Measurements from ENCODE around the gene ZNF70.

- TF ChIP-seq, protein P1, sequence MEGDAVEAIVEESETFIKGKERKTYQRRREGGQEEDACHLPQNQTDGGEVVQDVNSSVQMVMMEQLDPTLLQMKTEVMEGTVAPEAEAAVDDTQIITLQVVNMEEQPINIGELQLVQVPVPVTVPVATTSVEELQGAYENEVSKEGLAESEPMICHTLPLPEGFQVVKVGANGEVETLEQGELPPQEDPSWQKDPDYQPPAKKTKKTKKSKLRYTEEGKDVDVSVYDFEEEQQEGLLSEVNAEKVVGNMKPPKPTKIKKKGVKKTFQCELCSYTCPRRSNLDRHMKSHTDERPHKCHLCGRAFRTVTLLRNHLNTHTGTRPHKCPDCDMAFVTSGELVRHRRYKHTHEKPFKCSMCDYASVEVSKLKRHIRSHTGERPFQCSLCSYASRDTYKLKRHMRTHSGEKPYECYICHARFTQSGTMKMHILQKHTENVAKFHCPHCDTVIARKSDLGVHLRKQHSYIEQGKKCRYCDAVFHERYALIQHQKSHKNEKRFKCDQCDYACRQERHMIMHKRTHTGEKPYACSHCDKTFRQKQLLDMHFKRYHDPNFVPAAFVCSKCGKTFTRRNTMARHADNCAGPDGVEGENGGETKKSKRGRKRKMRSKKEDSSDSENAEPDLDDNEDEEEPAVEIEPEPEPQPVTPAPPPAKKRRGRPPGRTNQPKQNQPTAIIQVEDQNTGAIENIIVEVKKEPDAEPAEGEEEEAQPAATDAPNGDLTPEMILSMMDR (IDR thresholded peaks at IDR 0.05) = no peak
- no peak for TF ChIP-seq POLR2A (IDR thresholded peaks at IDR 0.05; ENCODE audit: low read depth)
These were observed 12.7 kb upstream of the ZNF70 start for GRCh38 chr22:23763579-23763945.
